Measurements from ENCODE around the gene DHX35. TPM values are rescaled to one million over a fixed set of nuclear protein-coding genes. Genes with fewer than 3 reads are reported as not detected.

Gene DHX35
- total and polyA plus RNA-seq, 7 donors = 3.4 to 11.9 (median 5.8) TPM

DNA sequence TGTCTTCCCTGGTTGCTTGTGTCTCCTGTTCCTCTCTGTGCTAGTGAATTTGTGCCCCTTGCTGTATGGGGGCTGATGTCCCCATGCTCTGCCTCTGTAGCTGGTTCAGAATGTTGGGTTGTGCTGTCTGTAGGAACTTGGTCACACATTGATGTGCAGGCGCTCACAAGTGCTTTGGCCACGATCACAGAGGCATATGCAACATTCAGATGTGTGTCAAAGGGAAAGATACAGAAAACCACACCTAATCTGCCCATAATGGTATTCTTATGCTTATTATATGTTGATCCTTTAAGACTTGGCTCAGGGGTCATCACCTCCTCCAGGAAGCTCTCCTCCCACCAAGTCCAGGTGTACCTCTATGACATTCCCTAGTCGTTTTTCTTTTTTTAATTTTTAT is 17.1 kb upstream of the DHX35 start:
- intact Hi-C loops (cut with DNase I) = no loop called here
- TF ChIP-seq, protein P1, sequence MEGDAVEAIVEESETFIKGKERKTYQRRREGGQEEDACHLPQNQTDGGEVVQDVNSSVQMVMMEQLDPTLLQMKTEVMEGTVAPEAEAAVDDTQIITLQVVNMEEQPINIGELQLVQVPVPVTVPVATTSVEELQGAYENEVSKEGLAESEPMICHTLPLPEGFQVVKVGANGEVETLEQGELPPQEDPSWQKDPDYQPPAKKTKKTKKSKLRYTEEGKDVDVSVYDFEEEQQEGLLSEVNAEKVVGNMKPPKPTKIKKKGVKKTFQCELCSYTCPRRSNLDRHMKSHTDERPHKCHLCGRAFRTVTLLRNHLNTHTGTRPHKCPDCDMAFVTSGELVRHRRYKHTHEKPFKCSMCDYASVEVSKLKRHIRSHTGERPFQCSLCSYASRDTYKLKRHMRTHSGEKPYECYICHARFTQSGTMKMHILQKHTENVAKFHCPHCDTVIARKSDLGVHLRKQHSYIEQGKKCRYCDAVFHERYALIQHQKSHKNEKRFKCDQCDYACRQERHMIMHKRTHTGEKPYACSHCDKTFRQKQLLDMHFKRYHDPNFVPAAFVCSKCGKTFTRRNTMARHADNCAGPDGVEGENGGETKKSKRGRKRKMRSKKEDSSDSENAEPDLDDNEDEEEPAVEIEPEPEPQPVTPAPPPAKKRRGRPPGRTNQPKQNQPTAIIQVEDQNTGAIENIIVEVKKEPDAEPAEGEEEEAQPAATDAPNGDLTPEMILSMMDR (IDR thresholded peaks at IDR 0.05) = no peak
- Histone ChIP-seq H3K27me3 (ENCODE audit: insufficient read depth in 3 of 3, low read length in 2 of 3) (no peaks in the 10 kb centered on the region), H3K9me3 (no peaks in the 10 kb centered on the region), H3K36me3 (ENCODE audit: insufficient read depth in 1 of 2, low read depth in 1 of 2) (no peaks in the 10 kb centered on the region), H3K4me1 (no peaks in the 10 kb centered on the region), H3K4me3 (no peak overlapping the region), H3K27ac (no peak overlapping the region)
- DNase-seq (no peak), ATAC-seq (no peak)
- 79 to 98% (median 94%) methylated on average over 3 of the region's 3 CpGs for WGBS, 3 donors

DNA sequence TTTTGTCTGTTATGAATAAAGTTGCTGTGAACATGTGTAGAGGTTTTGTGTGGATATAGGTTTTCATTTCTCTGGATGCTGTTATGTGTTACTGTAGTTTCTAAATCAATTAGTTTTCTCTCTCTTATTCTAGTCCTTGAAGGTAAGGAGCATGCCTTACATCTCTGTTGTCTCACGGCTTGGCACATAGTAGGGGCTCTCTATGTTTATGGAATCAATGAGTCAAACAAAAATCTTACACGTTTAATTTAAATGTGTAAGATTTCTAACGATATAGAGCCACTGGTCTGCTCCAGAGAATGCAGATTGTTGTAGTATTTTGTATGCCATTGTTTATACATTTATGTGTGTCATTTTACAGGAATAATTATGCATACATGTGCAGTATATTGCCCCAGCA is 15.3 kb upstream of the DHX35 start:
- H3K36me3 ChIP-seq (ENCODE audit: insufficient read depth in 1 of 2, low read depth in 1 of 2) = no peaks in the 10 kb centered on the region
- H3K27ac ChIP-seq = no peak overlapping the region
- no peaks in the 10 kb centered on the region for H3K9me3 ChIP-seq
- intact Hi-C loops (cut with DNase I) = no loop called here
- TF ChIP-seq, protein P1 (IDR thresholded peaks at IDR 0.05) = no peak
- WGBS, 3 donors = 92 to 95% (median 95%) methylated on average over 3 of the region's 3 CpGs
- no peak overlapping the region for H3K4me3 ChIP-seq
- H3K4me1 ChIP-seq = no peaks in the 10 kb centered on the region
- ATAC-seq = no peak
- no peaks in the 10 kb centered on the region for H3K27me3 ChIP-seq (ENCODE audit: insufficient read depth in 3 of 3, low read length in 2 of 3)
- no peak for DNase-seq

DNA sequence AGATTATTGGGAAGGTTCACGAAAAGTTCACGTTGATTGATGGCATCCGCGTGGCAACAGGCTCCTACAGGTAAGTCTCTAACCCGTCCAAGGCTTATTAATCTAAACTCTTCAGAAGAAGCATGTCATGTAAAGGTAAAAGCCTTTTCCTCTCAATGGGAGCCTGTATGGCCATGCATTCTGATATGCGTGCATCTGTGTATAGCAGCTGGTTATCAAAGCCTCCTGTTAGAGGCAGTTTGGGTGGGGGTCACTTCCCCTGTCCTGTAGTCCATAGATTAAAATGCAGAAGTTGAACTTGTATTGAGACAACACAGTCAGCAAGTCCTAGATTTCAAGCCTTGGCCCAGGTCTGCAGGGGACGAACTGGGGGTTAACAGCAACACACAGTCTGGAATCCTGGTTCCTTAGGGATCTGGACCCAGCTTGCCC is 14.2 kb upstream of the DHX35 start:
- no peak for DNase-seq
- WGBS, 3 donors = 75 to 85% (median 83%) methylated on average over 7 of the region's 7 CpGs
- Histone ChIP-seq H3K36me3 (ENCODE audit: insufficient read depth in 1 of 2, low read depth in 1 of 2) (no peaks in the 10 kb centered on the region), H3K4me1 (no peaks in the 10 kb centered on the region), H3K9me3 (no peaks in the 10 kb centered on the region), H3K27me3 (ENCODE audit: insufficient read depth in 3 of 3, low read length in 2 of 3) (no peaks in the 10 kb centered on the region), H3K4me3 (no peak overlapping the region), H3K27ac (no peak overlapping the region)
- intact Hi-C loops (cut with DNase I) = no loop called here
- TF ChIP-seq, protein P1 (IDR thresholded peaks at IDR 0.05) = no peak
- no peak for ATAC-seq

DNA sequence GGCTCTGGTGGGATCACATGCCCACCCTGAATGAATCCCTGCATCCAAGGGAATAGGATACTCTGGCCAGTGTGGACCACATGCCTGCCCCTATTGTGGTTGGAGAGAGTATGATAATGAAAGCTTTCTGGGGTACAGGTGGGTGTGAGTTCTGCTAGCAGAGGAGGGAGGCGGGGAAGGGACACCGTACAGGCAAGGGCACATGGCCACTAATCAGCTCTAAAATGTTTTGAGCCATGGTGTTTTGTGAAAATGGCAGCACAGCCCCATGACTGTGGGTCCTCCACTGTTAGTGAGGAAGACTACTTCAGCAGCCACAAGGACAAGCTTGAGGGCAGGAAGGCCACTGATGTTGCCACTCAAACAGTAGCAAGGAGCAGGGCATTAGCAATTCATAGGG is 11.9 kb upstream of the DHX35 start:
- intact Hi-C loops (cut with DNase I) = no loop called here

DNA sequence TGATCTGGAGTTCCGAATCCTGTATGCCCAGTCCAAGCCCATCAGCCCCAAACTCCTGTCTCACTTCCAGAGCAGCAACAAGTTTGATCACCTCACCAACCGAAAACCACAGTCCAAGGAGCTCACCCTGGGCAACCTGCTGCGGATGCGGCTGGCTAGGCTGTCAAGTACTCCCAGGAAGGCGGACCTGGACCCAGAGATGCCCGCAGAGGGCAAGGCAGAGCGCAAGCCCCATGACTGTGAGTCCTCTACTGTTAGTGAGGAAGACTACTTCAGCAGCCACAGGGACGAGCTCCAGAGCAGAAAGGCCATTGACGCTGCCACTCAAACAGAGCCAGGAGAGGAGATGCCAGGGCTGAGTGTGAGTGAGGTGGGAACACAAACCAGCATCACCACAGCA is 10.5 kb upstream of the DHX35 start:
- DNase-seq (no peak), ATAC-seq (no peak)
- Histone ChIP-seq H3K4me3 (no peak overlapping the region), H3K36me3 (ENCODE audit: insufficient read depth in 1 of 2, low read depth in 1 of 2) (no peaks in the 10 kb centered on the region), H3K27me3 (ENCODE audit: insufficient read depth in 3 of 3, low read length in 2 of 3) (no peaks in the 10 kb centered on the region), H3K9me3 (no peaks in the 10 kb centered on the region), H3K27ac (no peak overlapping the region), H3K4me1 (no peaks in the 10 kb centered on the region)
- WGBS, 3 donors = 94 to 96% (median 96%) methylated on average over 9 of the region's 9 CpGs
- intact Hi-C loops (cut with DNase I) = no loop called here
- TF ChIP-seq, protein P1 (IDR thresholded peaks at IDR 0.05) = no peak

More for the DNA sequence above, 11.9 kb upstream of the DHX35 start:
- ATAC-seq (no peak), DNase-seq (no peak)
- Histone ChIP-seq H3K9me3 (no peaks in the 10 kb centered on the region), H3K27ac (no peak overlapping the region), H3K4me1 (no peaks in the 10 kb centered on the region), H3K36me3 (ENCODE audit: insufficient read depth in 1 of 2, low read depth in 1 of 2) (no peaks in the 10 kb centered on the region), H3K27me3 (ENCODE audit: insufficient read depth in 3 of 3, low read length in 2 of 3) (no peaks in the 10 kb centered on the region), H3K4me3 (no peak overlapping the region)
- TF ChIP-seq, protein P1 (IDR thresholded peaks at IDR 0.05) = no peak
- WGBS, 3 donors = 81 to 98% (median 98%) methylated on average over 2 of the region's 2 CpGs
